DOHH2 (cell line): ENCODE data around the gene MCCC1.
"Not testable (repeated sequence)": the region's sequence is repeated elsewhere in the genome, so short reads cannot be mapped to it uniquely, and the experiment has no call there.

ENCODE experiments used
- H3F3A ChIP-seq: fragments of 200-600 bp; sonication (generic), shearing (Covaris generic); 2 replicates; pipeline ENCODE4 v1.6.0; 2016; ENCODE audit warnings: antibody characterized with exemption, mild to moderate bottlenecking; ENCODE audit not compliant: control insufficient read depth, insufficient read depth
- H3K27ac ChIP-seq: fragments of 200-600 bp; sonication (generic); 2 replicates; pipeline ENCODE4 v1.5.1; 2014; ENCODE audit warnings: low read depth, mild to moderate bottlenecking, low read length, moderate library complexity
- H3K27me3 ChIP-seq: fragments of 200-600 bp; sonication (generic); 2 replicates; pipeline ENCODE4 v1.6.1; 2014; ENCODE audit warnings: mild to moderate bottlenecking, low read length, mixed read lengths; ENCODE audit not compliant: control insufficient read depth
- H3K36me3 ChIP-seq: fragments of 200-600 bp; sonication (generic); 2 replicates; pipeline ENCODE4 v1.6.1; 2014; ENCODE audit warnings: mild to moderate bottlenecking, low read length, moderate library complexity, mixed read lengths; ENCODE audit not compliant: control insufficient read depth
- H3K4me1 ChIP-seq: fragments of 200-600 bp; sonication (generic); 2 replicates; pipeline ENCODE4 v1.6.1; 2014; ENCODE audit warnings: mild to moderate bottlenecking, low read length, mixed read lengths; ENCODE audit not compliant: control insufficient read depth
- H3K4me2 ChIP-seq: fragments of 200-600 bp; sonication (generic); 2 replicates; pipeline ENCODE4 v1.6.0; 2014; ENCODE audit warnings: mild to moderate bottlenecking, low read length, moderate library complexity
- H3K4me3 ChIP-seq: fragments of 200-600 bp; sonication (generic); 2 replicates; pipeline ENCODE4 v1.5.1; 2014; ENCODE audit warnings: mild to moderate bottlenecking, low read length, mixed read lengths
- H3K79me2 ChIP-seq: fragments of 200-600 bp; sonication (generic); 2 replicates; pipeline ENCODE4 v1.6.1; 2014; ENCODE audit warnings: mild to moderate bottlenecking, low read length, mixed read lengths; ENCODE audit not compliant: control insufficient read depth
- H3K9me2 ChIP-seq: fragments of 200-600 bp; sonication (generic); replicated peaks from 2 replicates; pipeline ENCODE4 v1.6.1; 2014; ENCODE audit warnings: mild to moderate bottlenecking, low read length, mixed read lengths; ENCODE audit not compliant: control insufficient read depth
- H3K9me3 ChIP-seq: fragments of 200-600 bp; sonication (generic); 2 replicates; pipeline ENCODE4 v1.6.1; 2014; ENCODE audit warnings: antibody characterized with exemption, low read length, mixed read lengths; ENCODE audit not compliant: control insufficient read depth, insufficient read depth
- H4K20me1 ChIP-seq: fragments of 200-600 bp; sonication (generic); 2 replicates; pipeline ENCODE4 v1.6.0; 2014; ENCODE audit warnings: low read depth, mild to moderate bottlenecking, antibody characterized with exemption, low read length, moderate library complexity; ENCODE audit not compliant: control insufficient read depth, insufficient read depth
- CTCF ChIP-seq: fragments of 200-600 bp; sonication (generic); IDR thresholded peaks from one replicate; pipeline ENCODE4 v1.5.1; 2014; ENCODE audit warnings: antibody characterized with exemption, mild to moderate bottlenecking, low read depth, low read length; ENCODE audit not compliant: poor library complexity, severe bottlenecking
- EZH2phosphoT487 ChIP-seq: fragments of 200-600 bp; sonication (generic); IDR thresholded peaks from 2 replicates; pipeline ENCODE4 v1.6.1; 2017; ENCODE audit warnings: borderline replicate concordance, mild to moderate bottlenecking, antibody characterized with exemption, low read length, moderate library complexity, mixed read lengths

The MCCC1 gene

GRCh38 chr3:183116025-183116614 lies 16.8 kb upstream of the MCCC1 start:
- peaks cover 4% of the 10 kb centered on the region; the same call in 1 of the 2 replicates for H3K79me2 ChIP-seq
- H3K27ac ChIP-seq = peak overlapping the region; percentile 30; the same call in 1 of the 2 replicates
- peaks cover 21% of the 10 kb centered on the region for H3K27me3 ChIP-seq
- H3F3A ChIP-seq = peaks cover 4% of the 10 kb centered on the region; the same call in 1 of the 2 replicates
- H3K36me3 ChIP-seq = no peaks in the 10 kb centered on the region
- H3K4me2 ChIP-seq = peak overlapping the region; percentile 97
- H3K9me3 ChIP-seq = no peaks in the 10 kb centered on the region
- H3K9me2 ChIP-seq = no peaks in the 10 kb centered on the region
- TF ChIP-seq CTCF (no peak), EZH2phosphoT487 (no peak)
- peak overlapping the region; percentile 75 for H3K4me3 ChIP-seq
- H3K4me1 ChIP-seq = peaks cover 32% of the 10 kb centered on the region
- no peaks in the 10 kb centered on the region for H4K20me1 ChIP-seq

- no peaks in the 10 kb centered on the region for H3K9me2 ChIP-seq
- H3K4me3 ChIP-seq = peak overlapping the region; percentile 68
- no peaks in the 10 kb centered on the region for H3K9me3 ChIP-seq
- H3K27ac ChIP-seq = no peak overlapping the region
- peaks cover 4% of the 10 kb centered on the region; the same call in 1 of the 2 replicates for H3F3A ChIP-seq
- no peaks in the 10 kb centered on the region for H3K36me3 ChIP-seq
- H3K27me3 ChIP-seq = peaks cover 16% of the 10 kb centered on the region
- H3K4me1 ChIP-seq = peaks cover 32% of the 10 kb centered on the region
- peaks cover 4% of the 10 kb centered on the region; the same call in 1 of the 2 replicates for H3K79me2 ChIP-seq
- H4K20me1 ChIP-seq = no peaks in the 10 kb centered on the region
- peak overlapping the region; percentile 63 for H3K4me2 ChIP-seq
- TF ChIP-seq EZH2phosphoT487 = no peak
- no peak for TF ChIP-seq CTCF
These were observed 15.3 kb upstream of the MCCC1 start for GRCh38 chr3:183114384-183115178.

GRCh38 chr3:183109847-183110246 lies 10.6 kb upstream of the MCCC1 start:
- H3K9me3 ChIP-seq, H3K4me3 ChIP-seq, H3K36me3 ChIP-seq, H3K9me2 ChIP-seq, H3K27ac ChIP-seq, H3K4me2 ChIP-seq, H4K20me1 ChIP-seq, H3K27me3 ChIP-seq, H3F3A ChIP-seq, H3K79me2 ChIP-seq: not testable (repeated sequence)
- H3K4me1 ChIP-seq = peaks cover 23% of the 10 kb centered on the region

GRCh38 chr3:183108470-183108869 lies 9.2 kb upstream of the MCCC1 start:
- Histone ChIP-seq H3K4me2 (peak overlapping the region; percentile 35), H4K20me1 (no peaks in the 10 kb centered on the region), H3K4me3 (no peak overlapping the region), H3F3A (0 out of 2 replicates have a peak, but pooled peaks cover 3% of the 10 kb centered on the region), H3K36me3 (no peaks in the 10 kb centered on the region), H3K4me1 (peaks cover 12% of the 10 kb centered on the region), H3K27me3 (no peaks in the 10 kb centered on the region), H3K9me2 (no peaks in the 10 kb centered on the region), H3K9me3 (no peaks in the 10 kb centered on the region), H3K79me2 (no peaks in the 10 kb centered on the region), H3K27ac (0 out of 2 replicates have a peak overlapping the region, but pooled peaks have one; percentile 13)
- TF ChIP-seq EZH2phosphoT487 (no peak), CTCF (no peak)
